NCI-H526 treated with DMSO at 0.1 percent for 48 hours (cell line): ENCODE results near the gene DHX30.
"Not testable (repeated sequence)": the region's sequence is repeated elsewhere in the genome, so short reads cannot be mapped to it uniquely, and the experiment has no call there.

Source experiments
- DNase-seq: peaks from one replicate; lab custom pipeline; 2025; lab: John Stamatoyannopoulos, UW

DHX30 gene

DNA sequence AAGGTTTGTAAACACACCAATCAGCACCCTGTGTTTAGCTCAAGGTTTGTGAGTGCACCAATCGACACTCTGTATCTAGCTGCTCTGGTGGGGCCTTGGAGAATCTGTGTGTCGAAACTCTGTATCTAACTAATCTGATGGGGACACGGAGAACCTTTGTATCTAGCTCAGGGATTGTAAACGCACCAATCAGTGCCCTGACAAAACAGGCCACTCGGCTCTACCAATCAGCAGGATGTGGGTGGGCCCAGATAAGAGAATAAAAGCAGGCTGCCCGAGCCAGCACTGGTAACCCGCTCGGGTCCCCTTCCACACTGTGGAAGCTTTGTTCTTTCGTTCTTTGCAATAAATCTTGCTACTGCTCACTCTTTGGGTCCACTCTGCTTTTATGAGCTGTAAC is 85.1 kb downstream of the DHX30 start:
- not testable (repeated sequence) for DNase-seq

- DNase-seq = no peak
Observed at GRCh38 chr3:47888986-47889757, 86.2 kb downstream of the DHX30 start.

DNA sequence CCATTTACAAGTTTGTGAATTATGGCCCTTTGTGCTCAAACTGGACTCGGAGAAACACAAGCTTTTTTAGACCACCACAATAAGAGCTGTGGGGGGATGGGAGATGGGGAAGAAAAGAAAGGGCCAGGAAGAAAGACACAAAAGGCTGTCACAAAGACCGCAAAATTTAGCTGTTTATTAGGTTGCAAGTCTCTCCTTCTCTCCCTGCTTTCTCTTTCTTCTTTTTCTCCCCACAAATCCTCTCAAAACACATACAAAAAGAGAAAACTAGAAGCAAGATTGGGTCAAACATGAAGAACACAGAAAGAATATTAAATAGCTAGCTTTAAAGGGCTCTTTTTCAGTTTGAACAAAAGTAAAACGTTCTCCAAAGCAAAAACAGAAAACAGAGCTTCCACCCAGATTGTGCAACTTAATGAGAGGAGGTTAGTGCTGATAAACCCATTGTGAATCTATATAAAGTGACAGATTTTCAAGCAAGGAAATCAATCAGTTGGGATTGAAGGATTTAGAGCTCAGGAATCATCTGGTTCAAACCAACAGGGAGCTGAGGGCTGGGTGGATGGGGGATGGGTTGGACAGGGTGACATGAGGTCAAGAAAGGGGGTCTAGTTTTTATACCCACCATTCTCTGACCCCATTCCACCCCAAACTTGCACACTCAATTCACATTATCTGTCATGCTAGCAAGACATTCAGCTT is 87.3 kb downstream of the DHX30 start:
- no peak for DNase-seq

- DNase-seq = no peak
Observed at GRCh38 chr3:47890828-47891612, 88.1 kb downstream of the DHX30 start.

DNA sequence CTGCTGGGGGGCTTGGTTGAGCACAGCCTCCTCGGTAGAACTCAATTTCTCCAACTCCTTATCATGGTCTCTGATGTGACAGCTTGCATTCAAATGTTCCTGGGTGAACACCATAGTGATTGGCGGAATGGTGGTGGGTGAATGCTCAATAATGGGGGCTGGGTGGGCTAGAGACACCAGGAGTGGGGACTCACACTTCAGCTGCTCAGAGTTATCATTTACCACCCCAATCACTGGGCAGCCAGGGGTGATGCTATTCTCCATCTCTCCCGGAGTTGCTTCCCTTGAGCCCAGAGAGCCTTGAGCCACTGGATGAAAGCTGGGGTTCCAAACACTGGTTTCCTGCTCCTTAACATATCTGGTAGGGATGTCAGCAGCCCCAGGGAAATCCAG is 88.7 kb downstream of the DHX30 start:
- DNase-seq = no peak

- no peak for DNase-seq
Observed at GRCh38 chr3:47892286-47893040, 89.5 kb downstream of the DHX30 start.

DNA sequence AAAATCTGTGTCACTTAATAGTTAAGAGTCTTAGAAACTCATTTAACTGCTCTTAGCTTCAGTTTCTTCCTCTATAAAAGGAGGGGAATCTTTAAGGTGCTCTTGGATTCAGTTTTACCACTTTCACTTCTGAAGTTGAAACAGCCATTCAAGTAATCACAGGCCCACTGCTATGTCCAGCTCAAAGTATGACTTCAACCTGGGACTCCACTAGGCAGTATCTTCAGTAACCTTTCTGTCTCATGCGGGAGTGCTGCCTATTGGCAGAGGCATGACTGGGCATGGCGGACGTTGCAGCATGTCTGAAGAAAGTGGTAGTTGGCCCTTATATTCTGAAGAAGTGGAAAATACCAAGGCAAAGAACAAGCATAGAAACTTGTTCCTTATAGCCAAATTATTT is 92.3 kb downstream of the DHX30 start:
- no peak for DNase-seq

DNA sequence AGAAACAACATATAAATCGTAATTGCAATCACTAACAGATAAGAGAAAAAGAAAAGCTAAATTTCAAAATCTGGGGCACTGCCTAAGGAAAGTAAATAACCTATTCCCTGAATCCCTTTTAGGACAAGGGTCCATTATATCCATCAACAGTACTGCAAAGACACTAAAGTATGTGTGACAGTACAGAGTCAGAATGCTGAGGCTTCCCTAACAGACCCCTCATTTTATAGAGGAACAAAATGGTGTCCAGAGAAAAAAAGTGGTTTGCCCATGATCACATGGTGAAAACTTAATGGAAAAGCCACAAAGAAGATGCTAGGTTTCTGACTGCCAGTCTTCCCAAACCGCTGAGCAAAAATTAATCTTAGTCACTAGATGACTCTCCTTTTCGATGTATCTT is 93.8 kb downstream of the DHX30 start:
- no peak for DNase-seq

- DNase-seq = no peak
Observed at GRCh38 chr3:47897954-47898353, 95.0 kb downstream of the DHX30 start.

- no peak for DNase-seq
Observed at GRCh38 chr3:47899495-47900108, 96.7 kb downstream of the DHX30 start.
